ENCODE data around the gene MYO7A. TPM values are rescaled to one million over a fixed set of nuclear protein-coding genes. Genes with fewer than 3 reads are reported as not detected.

MYO7A gene
- total RNA-seq, 1 donor from 2014 or later, result 2.2 TPM

DNA sequence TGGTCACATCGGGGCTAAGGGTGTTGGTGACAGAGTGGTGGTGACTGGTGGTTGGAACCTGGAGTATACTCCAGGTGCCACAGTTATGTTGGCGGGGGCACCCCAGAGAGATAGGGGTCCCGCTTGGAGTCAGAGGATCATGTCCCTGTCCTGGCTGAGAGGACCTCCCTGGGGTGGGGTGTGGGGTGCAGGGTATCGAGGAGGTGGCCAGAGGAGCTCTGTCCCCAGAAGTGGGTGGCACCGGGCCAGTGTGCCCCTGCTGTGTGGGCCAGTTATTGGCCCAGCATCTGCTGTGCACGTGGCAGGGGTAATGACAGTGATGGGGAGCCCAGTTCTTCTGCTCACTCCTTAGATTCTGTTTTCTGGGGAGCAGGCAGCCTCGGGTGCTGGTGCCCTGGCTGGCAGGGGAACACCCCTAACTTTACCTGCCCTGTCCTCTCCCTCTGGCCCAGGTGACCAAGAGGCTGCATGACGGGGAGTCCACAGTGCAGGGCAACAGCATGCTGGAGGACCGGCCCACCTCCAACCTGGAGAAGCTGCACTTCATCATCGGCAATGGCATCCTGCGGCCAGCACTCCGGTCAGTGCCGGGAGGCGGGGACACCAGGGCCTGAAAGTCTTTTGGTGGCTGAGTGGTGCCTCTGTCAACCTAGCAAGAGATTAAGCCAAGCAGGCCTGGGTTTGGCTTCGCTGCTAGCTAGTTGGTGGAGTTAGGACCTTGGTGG, 56.3 kb downstream of the MYO7A start:
- no peak for DNase-seq (ENCODE audit: low spot score in 2 of 2, unreplicated experiment in 2 of 2)
- Mint-ChIP-seq H3K4me3 (no peak overlapping the region), H3K36me3 (no peaks in the 10 kb centered on the region), H3K9me3 (no peaks in the 10 kb centered on the region), H3K27me3 (ENCODE audit: low read depth) (no peaks in the 10 kb centered on the region), H3K27ac (no peak overlapping the region), H3K4me1 (no peaks in the 10 kb centered on the region)
- no peak for TF ChIP-seq CTCF (IDR thresholded peaks at IDR 0.05; ENCODE audit: unreplicated experiment)

- no peaks in the 10 kb centered on the region for H3K27me3 Mint-ChIP-seq (ENCODE audit: low read depth)
- no peaks in the 10 kb centered on the region for H3K9me3 Mint-ChIP-seq
- no peak overlapping the region for H3K27ac Mint-ChIP-seq
Observed at GRCh38 chr11:77186302-77186701, 58.3 kb downstream of the MYO7A start.

GRCh38 chr11:77187111-77187750, 59.2 kb downstream of the MYO7A start:
- Mint-ChIP-seq H3K27me3 (ENCODE audit: low read depth) (no peaks in the 10 kb centered on the region), H3K27ac (no peak overlapping the region), H3K4me3 (no peak overlapping the region), H3K36me3 (no peaks in the 10 kb centered on the region), H3K9me3 (no peaks in the 10 kb centered on the region), H3K4me1 (no peaks in the 10 kb centered on the region)
- no peak for TF ChIP-seq CTCF (IDR thresholded peaks at IDR 0.05; ENCODE audit: unreplicated experiment)
- DNase-seq (ENCODE audit: low spot score in 2 of 2, unreplicated experiment in 2 of 2), result no peak

More at GRCh38 chr11:77186302-77186701, 58.3 kb downstream of the MYO7A start:
- DNase-seq (ENCODE audit: low spot score in 2 of 2, unreplicated experiment in 2 of 2), result no peak
- Mint-ChIP-seq H3K4me3 (no peak overlapping the region), H3K36me3 (no peaks in the 10 kb centered on the region), H3K4me1 (no peaks in the 10 kb centered on the region)
- no peak for TF ChIP-seq CTCF (IDR thresholded peaks at IDR 0.05; ENCODE audit: unreplicated experiment)

DNA sequence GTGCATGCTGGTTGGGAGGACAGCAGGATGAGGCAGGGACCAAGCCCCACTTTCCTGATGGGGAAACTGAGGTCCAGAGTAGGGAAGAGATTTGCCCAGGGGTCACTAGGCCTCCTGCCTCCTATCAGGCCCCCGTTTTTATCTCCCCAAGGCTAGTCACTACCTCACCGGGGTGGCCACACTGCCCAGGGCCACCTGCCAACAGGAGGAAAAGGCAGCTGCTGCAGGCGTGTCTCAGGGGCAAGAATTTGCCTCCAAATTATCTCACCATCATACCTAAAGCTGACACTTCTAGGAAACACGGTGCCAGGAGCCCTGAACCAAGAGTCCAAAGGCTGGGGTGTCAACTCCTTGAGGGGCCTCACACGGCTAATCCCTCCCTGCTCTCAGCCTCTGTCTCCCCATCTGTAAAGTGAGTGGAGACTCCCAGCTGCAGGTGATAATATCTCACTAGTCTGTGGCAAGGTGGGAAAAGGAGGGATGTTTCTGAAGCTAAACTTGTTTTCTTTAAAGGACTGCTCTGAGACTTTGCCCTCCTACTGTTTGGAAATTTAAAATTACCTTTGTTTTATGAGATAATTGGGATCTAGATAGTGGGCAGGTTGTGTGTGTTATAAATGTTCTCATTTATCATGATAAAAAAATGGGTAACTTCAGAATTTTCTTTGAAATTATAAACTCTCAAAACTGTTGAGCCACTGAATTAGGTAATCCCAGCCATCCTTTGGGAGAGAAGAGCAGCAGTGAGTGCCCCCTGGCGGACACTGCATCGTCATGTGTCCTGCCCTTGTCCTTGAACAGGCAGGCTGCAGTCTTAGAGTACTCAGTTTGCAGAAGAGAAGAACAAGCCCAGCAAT, 60.0 kb downstream of the MYO7A start:
- no peak overlapping the region for H3K27ac Mint-ChIP-seq

More for the DNA sequence above, 60.0 kb downstream of the MYO7A start:
- no peaks in the 10 kb centered on the region for H3K36me3 Mint-ChIP-seq
- H3K27me3 Mint-ChIP-seq (ENCODE audit: low read depth), result no peaks in the 10 kb centered on the region
- no peak overlapping the region for H3K4me3 Mint-ChIP-seq
- no peaks in the 10 kb centered on the region for H3K9me3 Mint-ChIP-seq
- DNase-seq (ENCODE audit: low spot score in 2 of 2, unreplicated experiment in 2 of 2), result peak; percentile 49 to 82
- TF ChIP-seq CTCF (IDR thresholded peaks at IDR 0.05; ENCODE audit: unreplicated experiment), result peak; percentile 84
- no peaks in the 10 kb centered on the region for H3K4me1 Mint-ChIP-seq

Measured in mesothelial cell of epicardium (in vitro differentiated cells).